ENCODE measurements around the gene RIMS3. TPM values are rescaled to one million over a fixed set of nuclear protein-coding genes. Genes with fewer than 3 reads are reported as not detected.

RIMS3 gene
- total RNA-seq, 2 donors from 2014 or later = 1.7 to 2.1 TPM

GRCh38 chr1:40628903-40629292 is 36.6 kb downstream of the RIMS3 start:
- Mint-ChIP-seq H3K4me3 (peak overlapping the region; percentile 33), H3K27ac (no peak overlapping the region), H3K27me3 (peaks cover 5% of the 10 kb centered on the region), H3K36me3 (ENCODE audit: low read depth) (no peaks in the 10 kb centered on the region), H3K4me1 (peaks cover 18% of the 10 kb centered on the region)
- DNase-seq (no peak), ATAC-seq (no peak)
- no peaks in the 10 kb centered on the region for H3K9me3 ChIP-seq (ENCODE audit: control insufficient read depth, low read length, poor library complexity, severe bottlenecking)

DNA sequence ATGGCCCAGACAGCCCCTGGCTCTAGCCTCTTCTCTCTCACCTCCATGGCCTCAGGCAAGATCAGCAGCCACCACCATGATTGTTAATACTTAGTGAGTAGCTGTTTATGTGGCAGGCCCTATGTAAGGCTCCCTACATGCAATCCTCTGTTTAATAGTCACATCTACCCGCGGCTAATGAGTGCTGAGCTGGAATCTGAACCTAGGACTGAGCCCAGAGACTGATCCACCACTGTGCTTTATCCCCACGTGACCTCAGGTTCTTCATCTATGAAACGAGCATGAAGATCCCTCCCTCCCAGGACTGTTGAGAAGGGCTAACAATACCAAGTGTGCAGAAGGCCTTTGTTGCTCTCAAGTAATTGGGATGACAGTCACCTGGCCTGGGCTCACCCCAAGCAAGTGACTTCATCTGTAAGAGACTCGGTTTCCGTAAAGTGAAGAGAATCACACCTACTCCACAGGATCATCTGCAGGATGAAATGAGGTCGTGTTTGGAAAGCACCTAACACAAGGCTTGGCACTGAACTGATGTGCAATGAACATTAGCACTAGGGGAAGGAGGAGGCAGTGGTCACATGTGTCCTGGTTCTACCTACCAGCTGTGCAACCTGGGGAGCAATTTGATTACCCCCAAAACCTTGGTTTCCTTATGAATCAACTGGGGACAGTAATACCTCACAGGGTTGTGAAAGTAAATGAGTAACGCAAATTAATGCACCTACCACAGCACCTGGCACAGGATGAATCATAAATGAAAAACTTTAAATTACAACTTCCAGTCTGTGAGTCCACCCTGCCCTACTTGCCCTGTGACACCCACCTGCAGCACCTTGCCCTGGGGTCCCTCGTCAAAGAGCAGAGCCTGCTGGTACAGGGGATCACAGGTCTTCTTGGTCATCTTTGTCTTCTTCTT is 37.2 kb downstream of the RIMS3 start:
- peaks cover 5% of the 10 kb centered on the region for H3K27me3 Mint-ChIP-seq
- DNase-seq (no peak), ATAC-seq (peak; percentile 41)
- H3K4me3 Mint-ChIP-seq = peak overlapping the region; percentile 33
- H3K36me3 Mint-ChIP-seq (ENCODE audit: low read depth) = no peaks in the 10 kb centered on the region
- peaks cover 16% of the 10 kb centered on the region for H3K4me1 Mint-ChIP-seq
- H3K9me3 ChIP-seq (ENCODE audit: control insufficient read depth, low read length, poor library complexity, severe bottlenecking) = no peaks in the 10 kb centered on the region
- H3K27ac Mint-ChIP-seq = no peak overlapping the region

GRCh38 chr1:40626383-40626770 is 39.1 kb downstream of the RIMS3 start:
- H3K27me3 Mint-ChIP-seq = peaks cover 5% of the 10 kb centered on the region
- H3K4me3 Mint-ChIP-seq = no peak overlapping the region
- no peaks in the 10 kb centered on the region for H3K9me3 ChIP-seq (ENCODE audit: control insufficient read depth, low read length, poor library complexity, severe bottlenecking)
- no peak for DNase-seq
- peaks cover 16% of the 10 kb centered on the region for H3K4me1 Mint-ChIP-seq
- H3K36me3 Mint-ChIP-seq (ENCODE audit: low read depth) = no peaks in the 10 kb centered on the region
- no peak for ATAC-seq
- no peak overlapping the region for H3K27ac Mint-ChIP-seq

- no peaks in the 10 kb centered on the region for H3K36me3 Mint-ChIP-seq (ENCODE audit: low read depth)
- H3K27ac Mint-ChIP-seq = no peak overlapping the region
- H3K4me1 Mint-ChIP-seq = peaks cover 16% of the 10 kb centered on the region
- H3K9me3 ChIP-seq (ENCODE audit: control insufficient read depth, low read length, poor library complexity, severe bottlenecking) = no peaks in the 10 kb centered on the region
- no peak for ATAC-seq
- peaks cover 5% of the 10 kb centered on the region for H3K27me3 Mint-ChIP-seq
- no peak for DNase-seq
- no peak overlapping the region for H3K4me3 Mint-ChIP-seq
Observed at GRCh38 chr1:40625476-40626382, 39.8 kb downstream of the RIMS3 start.

GRCh38 chr1:40625076-40625475 is 40.4 kb downstream of the RIMS3 start:
- peaks cover 15% of the 10 kb centered on the region for H3K4me1 Mint-ChIP-seq
- ATAC-seq (peak; percentile 42), DNase-seq (no peak)
- H3K36me3 Mint-ChIP-seq (ENCODE audit: low read depth) = no peaks in the 10 kb centered on the region
- no peaks in the 10 kb centered on the region for H3K9me3 ChIP-seq (ENCODE audit: control insufficient read depth, low read length, poor library complexity, severe bottlenecking)
- H3K27ac Mint-ChIP-seq = no peak overlapping the region
- H3K4me3 Mint-ChIP-seq = no peak overlapping the region
- peaks cover 5% of the 10 kb centered on the region for H3K27me3 Mint-ChIP-seq

DNA sequence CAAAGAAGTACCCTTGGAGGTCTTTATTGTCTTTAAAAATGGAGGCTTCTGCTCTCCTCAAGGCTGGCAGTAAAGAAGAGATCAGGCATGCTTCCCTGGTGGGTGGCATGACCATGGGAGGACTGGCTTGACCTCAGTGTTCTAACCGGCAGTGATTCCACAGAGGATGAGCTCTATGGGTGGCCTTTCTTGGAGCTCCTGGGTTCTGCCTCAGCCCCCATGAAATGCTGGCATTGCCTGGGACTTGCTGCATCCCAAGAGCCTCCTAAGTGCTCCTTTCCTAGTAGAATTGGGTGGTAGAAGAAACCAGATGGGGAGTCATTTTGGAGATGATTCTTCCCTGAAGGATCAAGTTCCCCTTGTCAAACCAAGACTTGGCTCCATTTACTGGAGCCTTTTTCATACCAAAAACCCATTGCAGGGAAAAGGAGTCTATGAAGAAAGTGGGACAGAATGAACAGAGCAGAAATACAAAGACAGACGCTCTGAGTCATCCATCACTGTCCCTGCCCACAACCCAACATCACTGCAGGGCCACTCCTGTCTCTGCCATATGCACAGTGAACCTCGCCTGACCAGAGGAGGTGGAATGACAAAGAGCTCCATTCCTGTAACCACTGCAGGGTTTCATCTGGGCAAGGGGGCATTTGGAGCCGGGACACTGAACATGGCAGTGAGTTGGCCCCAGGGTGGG is 42.4 kb downstream of the RIMS3 start:
- H3K4me3 Mint-ChIP-seq = no peak overlapping the region
- ATAC-seq (no peak), DNase-seq (no peak)
- peaks cover 5% of the 10 kb centered on the region for H3K27me3 Mint-ChIP-seq
- H3K36me3 Mint-ChIP-seq (ENCODE audit: low read depth) = no peaks in the 10 kb centered on the region
- no peaks in the 10 kb centered on the region for H3K9me3 ChIP-seq (ENCODE audit: control insufficient read depth, low read length, poor library complexity, severe bottlenecking)
- H3K27ac Mint-ChIP-seq = no peak overlapping the region
- peaks cover under 1% of the 10 kb centered on the region for H3K4me1 Mint-ChIP-seq

DNA sequence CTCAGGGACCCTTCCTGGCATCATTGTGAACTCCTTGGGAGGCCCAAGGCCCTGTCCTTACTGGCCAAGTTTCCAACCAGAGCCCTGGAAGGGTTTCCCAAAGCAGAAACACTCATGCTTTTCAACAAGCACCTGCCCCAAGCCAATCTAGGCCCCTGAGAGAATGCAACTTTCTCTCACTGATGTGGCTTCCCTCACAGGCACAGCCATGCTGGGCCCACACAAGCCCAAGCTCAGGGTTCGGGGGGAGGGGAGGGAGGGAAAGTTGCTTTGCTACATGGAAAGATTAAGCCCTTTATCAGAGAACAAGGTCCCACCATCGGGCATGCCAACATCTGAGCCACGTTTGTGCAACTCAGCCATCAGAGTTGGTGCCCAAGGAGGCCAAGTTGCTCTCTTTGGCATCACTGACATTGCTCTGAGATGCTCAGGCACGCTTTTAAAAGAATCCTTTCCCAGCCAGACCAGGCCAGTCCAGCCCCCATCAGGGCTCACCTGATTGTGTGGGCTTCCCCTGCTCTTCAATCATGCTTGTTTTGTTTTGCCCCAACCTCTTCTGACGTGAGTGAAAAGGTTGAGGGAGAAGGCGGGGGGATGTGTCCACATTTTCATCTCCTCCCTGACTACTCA is 43.5 kb downstream of the RIMS3 start:
- H3K36me3 Mint-ChIP-seq (ENCODE audit: low read depth) = no peaks in the 10 kb centered on the region
- no peaks in the 10 kb centered on the region for H3K9me3 ChIP-seq (ENCODE audit: control insufficient read depth, low read length, poor library complexity, severe bottlenecking)
- no peak overlapping the region for H3K4me3 Mint-ChIP-seq
- no peak overlapping the region for H3K27ac Mint-ChIP-seq
- H3K4me1 Mint-ChIP-seq = no peaks in the 10 kb centered on the region
- no peak for ATAC-seq
- no peak for DNase-seq
- peaks cover 5% of the 10 kb centered on the region for H3K27me3 Mint-ChIP-seq

DNA sequence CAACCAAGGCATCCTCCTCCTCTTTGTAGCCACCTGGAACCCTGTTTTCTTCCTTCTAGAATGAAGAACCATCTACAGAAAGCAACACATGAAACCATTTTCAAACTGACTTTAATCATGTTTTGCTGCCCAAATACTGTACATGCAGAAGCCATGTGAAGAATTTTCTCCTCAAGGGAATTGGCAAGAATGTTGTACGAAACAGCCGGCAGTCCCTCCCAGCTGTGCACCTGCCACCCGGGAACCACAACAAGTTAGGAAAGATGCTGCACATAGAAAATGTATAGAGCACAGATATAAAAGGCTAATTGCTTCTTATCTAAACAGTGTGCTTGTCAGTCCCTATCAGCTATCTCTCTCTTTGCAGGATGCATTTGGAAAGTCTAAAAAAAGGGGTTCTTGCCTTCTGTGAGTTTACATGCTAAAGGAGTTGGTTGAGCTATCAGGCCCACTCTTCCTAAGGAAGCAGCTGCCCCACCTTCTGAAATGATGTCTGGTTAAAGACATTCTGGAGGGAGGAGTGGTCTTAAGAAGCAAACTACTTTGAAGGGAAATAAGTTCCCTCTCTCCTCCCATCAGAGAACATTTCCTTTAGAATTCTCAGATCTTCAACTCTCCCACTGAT is 44.8 kb downstream of the RIMS3 start:
- no peak overlapping the region for H3K27ac Mint-ChIP-seq
- H3K27me3 Mint-ChIP-seq = peaks cover 2% of the 10 kb centered on the region
- no peak overlapping the region for H3K4me3 Mint-ChIP-seq
- no peaks in the 10 kb centered on the region for H3K9me3 ChIP-seq (ENCODE audit: control insufficient read depth, low read length, poor library complexity, severe bottlenecking)
- H3K36me3 Mint-ChIP-seq (ENCODE audit: low read depth) = no peaks in the 10 kb centered on the region
- no peaks in the 10 kb centered on the region for H3K4me1 Mint-ChIP-seq
- no peak for ATAC-seq
- DNase-seq = no peak

- Mint-ChIP-seq H3K36me3 (ENCODE audit: low read depth) (no peaks in the 10 kb centered on the region), H3K27ac (no peak overlapping the region), H3K4me3 (no peak overlapping the region), H3K4me1 (no peaks in the 10 kb centered on the region), H3K27me3 (no peaks in the 10 kb centered on the region)
- ATAC-seq (no peak), DNase-seq (no peak)
- H3K9me3 ChIP-seq (ENCODE audit: control insufficient read depth, low read length, poor library complexity, severe bottlenecking) = no peaks in the 10 kb centered on the region
Observed at GRCh38 chr1:40620150-40620549, 45.3 kb downstream of the RIMS3 start.

- no peaks in the 10 kb centered on the region for H3K27me3 Mint-ChIP-seq
- DNase-seq (no peak), ATAC-seq (no peak)
- no peak overlapping the region for H3K4me3 Mint-ChIP-seq
- no peaks in the 10 kb centered on the region for H3K9me3 ChIP-seq (ENCODE audit: control insufficient read depth, low read length, poor library complexity, severe bottlenecking)
- H3K36me3 Mint-ChIP-seq (ENCODE audit: low read depth) = no peaks in the 10 kb centered on the region
- peaks cover 2% of the 10 kb centered on the region for H3K4me1 Mint-ChIP-seq
- no peak overlapping the region for H3K27ac Mint-ChIP-seq
Observed at GRCh38 chr1:40618108-40618507, 47.4 kb downstream of the RIMS3 start.

GRCh38 chr1:40612345-40612831 is 53.1 kb downstream of the RIMS3 start:
- Mint-ChIP-seq H3K36me3 (ENCODE audit: low read depth) (no peaks in the 10 kb centered on the region), H3K4me3 (no peak overlapping the region), H3K27me3 (peaks cover 11% of the 10 kb centered on the region), H3K4me1 (peaks cover 6% of the 10 kb centered on the region), H3K27ac (no peak overlapping the region)
- DNase-seq (peak; percentile 23 to 62 (median 30)), ATAC-seq (peak; percentile 95)
- H3K9me3 ChIP-seq (ENCODE audit: control insufficient read depth, low read length, poor library complexity, severe bottlenecking) = no peaks in the 10 kb centered on the region

GRCh38 chr1:40610156-40610555 is 55.3 kb downstream of the RIMS3 start:
- no peak overlapping the region for H3K4me3 Mint-ChIP-seq
- peaks cover 11% of the 10 kb centered on the region for H3K27me3 Mint-ChIP-seq
- H3K27ac Mint-ChIP-seq = no peak overlapping the region
- no peak for ATAC-seq
- H3K4me1 Mint-ChIP-seq = peaks cover 8% of the 10 kb centered on the region
- H3K9me3 ChIP-seq (ENCODE audit: control insufficient read depth, low read length, poor library complexity, severe bottlenecking) = no peaks in the 10 kb centered on the region
- no peak for DNase-seq
- no peaks in the 10 kb centered on the region for H3K36me3 Mint-ChIP-seq (ENCODE audit: low read depth)

Data from T-helper 17 cell (primary cell).